Measurements from ENCODE around the gene ABHD12B.
"Not testable (repeated sequence)": the region's sequence is repeated elsewhere in the genome, so short reads cannot be mapped to it uniquely, and the experiment has no call there.

Gene ABHD12B

DNA sequence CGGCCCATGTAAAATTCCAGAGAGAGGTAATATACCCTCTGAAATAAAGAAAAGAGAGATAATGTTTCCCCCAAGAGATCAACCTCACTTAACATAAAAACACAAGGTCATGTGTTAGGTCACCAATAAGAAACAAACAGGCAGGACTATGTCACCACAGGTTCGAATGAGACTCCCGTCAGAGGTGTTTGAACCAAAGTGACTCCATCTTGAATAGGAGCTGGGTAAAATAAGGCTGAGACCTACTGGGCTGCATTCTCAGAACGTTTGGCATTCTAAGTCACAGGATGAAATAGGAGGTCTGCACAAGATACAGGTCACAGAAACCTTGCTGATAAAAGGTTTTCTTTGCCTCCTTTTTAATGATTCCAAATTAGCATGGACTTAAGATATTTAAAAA is 65.9 kb downstream of the ABHD12B start:
- Histone ChIP-seq H3K36me3 (peaks cover 67% of the 10 kb centered on the region), H3K27ac (peak overlapping the region; percentile 86), H3K4me3 (ENCODE audit: low read depth in 1 of 2, low read length in 1 of 2) (peak overlapping the region; percentile 51 to 99), H3K9me3 (no peaks in the 10 kb centered on the region), H3K4me1 (ENCODE audit: control insufficient read depth in 1 of 2, insufficient read depth in 1 of 2, low read depth in 1 of 2, low read length in 1 of 2) (peaks cover 95 to 100% of the 10 kb centered on the region in 2 experiments), H3K27me3 (no peaks in the 10 kb centered on the region)
- TF ChIP-seq, protein P1, sequence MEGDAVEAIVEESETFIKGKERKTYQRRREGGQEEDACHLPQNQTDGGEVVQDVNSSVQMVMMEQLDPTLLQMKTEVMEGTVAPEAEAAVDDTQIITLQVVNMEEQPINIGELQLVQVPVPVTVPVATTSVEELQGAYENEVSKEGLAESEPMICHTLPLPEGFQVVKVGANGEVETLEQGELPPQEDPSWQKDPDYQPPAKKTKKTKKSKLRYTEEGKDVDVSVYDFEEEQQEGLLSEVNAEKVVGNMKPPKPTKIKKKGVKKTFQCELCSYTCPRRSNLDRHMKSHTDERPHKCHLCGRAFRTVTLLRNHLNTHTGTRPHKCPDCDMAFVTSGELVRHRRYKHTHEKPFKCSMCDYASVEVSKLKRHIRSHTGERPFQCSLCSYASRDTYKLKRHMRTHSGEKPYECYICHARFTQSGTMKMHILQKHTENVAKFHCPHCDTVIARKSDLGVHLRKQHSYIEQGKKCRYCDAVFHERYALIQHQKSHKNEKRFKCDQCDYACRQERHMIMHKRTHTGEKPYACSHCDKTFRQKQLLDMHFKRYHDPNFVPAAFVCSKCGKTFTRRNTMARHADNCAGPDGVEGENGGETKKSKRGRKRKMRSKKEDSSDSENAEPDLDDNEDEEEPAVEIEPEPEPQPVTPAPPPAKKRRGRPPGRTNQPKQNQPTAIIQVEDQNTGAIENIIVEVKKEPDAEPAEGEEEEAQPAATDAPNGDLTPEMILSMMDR (IDR thresholded peaks at IDR 0.05), result no peak

DNA sequence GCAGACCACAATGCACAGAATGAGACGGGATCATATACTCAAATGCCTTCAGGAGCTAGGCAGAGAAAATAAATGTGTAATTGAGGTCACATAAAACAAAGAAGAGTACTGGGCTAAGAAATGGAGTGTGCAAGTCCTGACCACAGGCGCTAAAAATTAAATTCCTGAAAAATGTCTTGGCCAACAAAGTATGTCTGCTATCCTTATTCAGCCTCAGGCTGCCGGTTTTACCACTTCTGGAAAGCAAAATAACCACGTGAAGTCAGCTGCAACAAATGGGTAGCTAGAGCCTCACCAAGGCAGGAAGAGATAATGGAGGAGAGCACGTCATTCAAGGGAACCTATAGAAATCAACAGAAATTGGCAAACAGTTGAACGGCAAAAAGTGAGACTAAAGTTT is 69.3 kb downstream of the ABHD12B start:
- no peaks in the 10 kb centered on the region for H3K27me3 ChIP-seq
- H3K4me1 ChIP-seq (ENCODE audit: control insufficient read depth in 1 of 2, insufficient read depth in 1 of 2, low read depth in 1 of 2, low read length in 1 of 2), result peaks cover 70 to 79% of the 10 kb centered on the region in 2 experiments
- peak overlapping the region; percentile 86 for H3K27ac ChIP-seq
- peaks cover 33% of the 10 kb centered on the region for H3K36me3 ChIP-seq
- H3K9me3 ChIP-seq, result no peaks in the 10 kb centered on the region
- H3K4me3 ChIP-seq (ENCODE audit: low read depth in 1 of 2, low read length in 1 of 2), result peak overlapping the region; percentile 85 to 99
- TF ChIP-seq, protein P1 (IDR thresholded peaks at IDR 0.05), result no peak

DNA sequence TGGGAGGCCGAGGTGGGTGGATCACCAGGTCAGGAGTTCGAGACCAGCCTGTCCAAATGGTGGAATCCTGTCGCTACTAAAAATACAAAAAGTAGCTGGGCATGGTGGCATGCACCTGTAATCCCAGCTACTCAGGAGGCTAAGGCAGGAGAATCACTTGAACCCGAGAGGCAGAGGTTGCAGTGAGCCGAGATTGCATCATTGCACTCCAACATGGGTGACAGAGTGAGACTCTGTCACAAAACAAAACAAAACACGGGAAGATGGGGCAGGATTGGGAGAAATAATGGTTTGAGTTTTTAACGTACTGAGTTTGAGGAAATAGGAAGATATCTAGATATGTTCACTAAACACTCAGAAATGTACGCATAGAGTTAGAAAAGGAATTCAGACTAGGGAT is 69.8 kb downstream of the ABHD12B start:
- H3K4me1 ChIP-seq (ENCODE audit: control insufficient read depth in 1 of 2, insufficient read depth in 1 of 2, low read depth in 1 of 2, low read length in 1 of 2), result peaks cover 70 to 78% of the 10 kb centered on the region in 2 experiments
- H3K27ac ChIP-seq, result peak overlapping the region; percentile 86
- H3K36me3 ChIP-seq, result peaks cover 29% of the 10 kb centered on the region
- H3K9me3 ChIP-seq, H3K27me3 ChIP-seq: not testable (repeated sequence)
- peak overlapping the region; percentile 85 to 99 for H3K4me3 ChIP-seq (ENCODE audit: low read depth in 1 of 2, low read length in 1 of 2)

DNA sequence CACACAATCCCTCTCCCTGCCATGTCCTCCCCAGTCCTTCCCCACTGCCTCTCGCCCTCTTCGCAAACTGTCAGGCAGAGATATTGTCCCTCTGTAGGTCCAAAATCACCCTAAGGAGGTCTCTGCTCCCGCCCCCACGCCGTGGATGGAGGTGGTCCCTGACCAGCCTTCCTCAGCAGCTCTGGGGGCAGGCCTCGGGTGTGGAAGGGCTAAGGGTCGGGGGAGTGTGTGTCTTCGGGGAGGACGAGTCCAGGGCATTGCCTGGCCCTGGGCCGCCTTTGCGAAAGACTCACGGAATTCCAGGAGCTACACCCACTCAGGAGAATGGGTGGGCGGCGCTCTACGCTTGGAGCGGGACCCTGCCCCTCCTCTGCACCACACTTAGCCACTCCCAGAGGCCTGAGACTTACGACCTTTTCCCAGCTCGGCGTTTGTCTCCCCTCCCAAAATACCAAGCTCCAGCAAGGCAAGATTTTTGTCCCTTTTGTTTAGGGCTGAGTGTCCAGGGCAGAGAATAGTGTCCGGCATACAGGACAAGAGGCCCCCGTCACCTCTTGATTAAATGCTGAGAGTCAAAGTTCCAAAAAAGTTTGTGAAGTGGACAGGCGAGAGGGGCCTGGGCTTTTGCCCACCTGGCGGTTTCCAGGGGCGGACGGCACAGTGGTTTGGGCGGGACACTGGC is 71.5 kb downstream of the ABHD12B start:
- H3K4me1 ChIP-seq (ENCODE audit: control insufficient read depth in 1 of 2, insufficient read depth in 1 of 2, low read depth in 1 of 2, low read length in 1 of 2), result peaks cover 73% of the 10 kb centered on the region in 2 experiments
- peaks cover 29% of the 10 kb centered on the region for H3K36me3 ChIP-seq
- no peaks in the 10 kb centered on the region for H3K27me3 ChIP-seq
- H3K4me3 ChIP-seq (ENCODE audit: low read depth in 1 of 2, low read length in 1 of 2), result peak overlapping the region; percentile 85 to 99
- no peaks in the 10 kb centered on the region for H3K9me3 ChIP-seq
- peak overlapping the region; percentile 86 for H3K27ac ChIP-seq
- TF ChIP-seq, protein P1 (IDR thresholded peaks at IDR 0.05), result no peak

DNA sequence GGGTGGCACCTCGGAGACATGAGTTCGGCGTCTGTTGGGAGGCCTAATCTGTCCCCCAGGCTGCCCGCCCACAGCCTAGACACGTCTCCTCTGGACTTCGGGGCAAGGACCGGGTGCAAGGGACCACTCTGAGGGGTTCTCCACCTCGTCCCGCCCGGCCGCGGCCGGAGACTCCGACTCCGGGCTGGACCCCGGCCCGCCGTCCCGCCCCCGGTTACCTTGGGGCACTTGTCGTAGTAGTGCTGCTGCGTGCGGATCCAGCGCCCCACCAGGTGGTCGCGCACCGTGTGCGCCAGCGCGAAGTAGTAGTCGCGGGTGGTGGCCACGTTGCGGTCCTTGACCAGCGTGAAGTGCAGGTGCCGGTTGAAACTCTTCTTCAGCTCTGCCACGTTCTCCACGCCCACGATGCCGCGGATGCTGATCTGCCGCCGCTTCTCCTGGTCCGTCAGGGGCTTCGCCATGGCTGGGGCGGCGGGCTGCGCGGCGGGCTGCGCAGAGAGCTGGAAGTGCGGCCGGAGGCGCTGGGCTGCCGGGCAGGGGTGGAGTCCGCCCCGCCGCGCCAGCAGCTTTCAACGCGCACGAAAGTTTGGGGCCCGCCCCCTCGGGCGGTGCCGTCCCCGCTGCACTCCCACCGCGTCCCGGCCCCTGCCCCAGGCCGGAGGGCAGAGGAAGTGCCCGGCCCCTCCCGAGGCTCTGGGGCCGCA is 72.2 kb downstream of the ABHD12B start, which contains the start of gene PYGL:
Gene PYGL (minus strand): TSS at position 541 of the 704 bp plus-strand sequence. CDS start 80 bp downstream, at position 461.
- H3K4me3 ChIP-seq (ENCODE audit: low read depth in 1 of 2, low read length in 1 of 2), result peak within 1 kb of the TSS; percentile 85 to 99
- no peaks in the 10 kb centered on the region for H3K9me3 ChIP-seq
- TF ChIP-seq, protein P1 (IDR thresholded peaks at IDR 0.05), result no peak
- H3K27ac ChIP-seq, result peak within 1 kb of the TSS; percentile 86
- no peaks in the 10 kb centered on the region for H3K27me3 ChIP-seq
- H3K4me1 ChIP-seq (ENCODE audit: control insufficient read depth in 1 of 2, insufficient read depth in 1 of 2, low read depth in 1 of 2, low read length in 1 of 2), result peaks cover 68 to 73% of the 10 kb centered on the region in 2 experiments
- H3K36me3 ChIP-seq, result peaks cover 29% of the 10 kb centered on the region
